ENCODE results near the gene SOD3.

SOD3 gene

GRCh38 chr4:24769571-24769970, 25.8 kb upstream of the SOD3 start:
- no peaks in the 10 kb centered on the region for H3K36me3 ChIP-seq (ENCODE audit: control insufficient read depth in 4 of 4, insufficient read depth in 4 of 4, low read length in 3 of 4)
- H3K27me3 ChIP-seq (replicated peaks in 2 of 5; ENCODE audit: control insufficient read depth in 4 of 5, insufficient read depth in 5 of 5, low read length in 4 of 5) = peaks cover 0 to 2% (median 0%) of the 10 kb centered on the region in 5 experiments
- H3K4me3 ChIP-seq (ENCODE audit: control insufficient read depth in 1 of 7, extremely low read depth in 1 of 7, insufficient read depth in 4 of 7, low read depth in 2 of 7, low read length in 6 of 7) = no peak overlapping the region
- no peak overlapping the region for H3K27ac ChIP-seq (ENCODE audit: insufficient read depth in 1 of 2, low read depth in 1 of 2, low read length in 2 of 2, poor library complexity in 1 of 2, severe bottlenecking in 2 of 2)
- 100% methylated on average over 2 of the region's 2 CpGs for WGBS (ENCODE audit: insufficient coverage)
- H3K9me3 ChIP-seq (ENCODE audit: control extremely low read depth in 1 of 5, control insufficient read depth in 4 of 5, insufficient read depth in 2 of 5, low read depth in 1 of 5, low read length in 4 of 5) = peaks cover 0 to 3% (median 0%) of the 10 kb centered on the region in 5 experiments
- ChIA-PET POLR2A (no interaction called here), CTCF (no interaction called here)
- peaks cover 0 to 4% (median 0%) of the 10 kb centered on the region in 4 experiments for H3K4me1 ChIP-seq (ENCODE audit: control extremely low read depth in 1 of 4, control insufficient read depth in 4 of 4, insufficient read depth in 4 of 4, low read length in 3 of 4)
- DNase-seq = no peak

- H3K4me3 ChIP-seq (ENCODE audit: control insufficient read depth in 1 of 7, extremely low read depth in 1 of 7, insufficient read depth in 4 of 7, low read depth in 2 of 7, low read length in 6 of 7) = no peak overlapping the region
- peaks cover 0 to 4% (median 0%) of the 10 kb centered on the region in 4 experiments for H3K4me1 ChIP-seq (ENCODE audit: control extremely low read depth in 1 of 4, control insufficient read depth in 4 of 4, insufficient read depth in 4 of 4, low read length in 3 of 4)
- no peak overlapping the region for H3K27ac ChIP-seq (ENCODE audit: insufficient read depth in 1 of 2, low read depth in 1 of 2, low read length in 2 of 2, poor library complexity in 1 of 2, severe bottlenecking in 2 of 2)
- H3K9me3 ChIP-seq (ENCODE audit: control extremely low read depth in 1 of 5, control insufficient read depth in 4 of 5, insufficient read depth in 2 of 5, low read depth in 1 of 5, low read length in 4 of 5) = peaks cover 0 to 3% (median 0%) of the 10 kb centered on the region in 5 experiments
- WGBS (ENCODE audit: insufficient coverage) = 69% methylated on average over 3 of the region's 3 CpGs
- peaks cover 0 to 2% (median 0%) of the 10 kb centered on the region in 5 experiments for H3K27me3 ChIP-seq (replicated peaks in 2 of 5; ENCODE audit: control insufficient read depth in 4 of 5, insufficient read depth in 5 of 5, low read length in 4 of 5)
- DNase-seq = peak in 2 of 3 donors; percentile 34 to 50
- ChIA-PET POLR2A (no interaction called here), CTCF (interaction anchor here (0.7 kb wide), 2 partner anchors 85 to 119 kb away, joined by 3 read pairs; no protein-coding TSS in a partner anchor)
- H3K36me3 ChIP-seq (ENCODE audit: control insufficient read depth in 4 of 4, insufficient read depth in 4 of 4, low read length in 3 of 4) = no peaks in the 10 kb centered on the region
Measured at GRCh38 chr4:24770032-24770584, 25.3 kb upstream of the SOD3 start.

- ChIA-PET CTCF (interaction anchor here (0.7 kb wide), 2 partner anchors 84 to 119 kb away, joined by 3 read pairs; no protein-coding TSS in a partner anchor), POLR2A (no interaction called here)
- no peak for DNase-seq
- Histone ChIP-seq H3K9me3 (ENCODE audit: control extremely low read depth in 1 of 5, control insufficient read depth in 4 of 5, insufficient read depth in 2 of 5, low read depth in 1 of 5, low read length in 4 of 5) (peaks cover 0 to 3% (median 0%) of the 10 kb centered on the region in 5 experiments), H3K4me3 (ENCODE audit: control insufficient read depth in 1 of 7, extremely low read depth in 1 of 7, insufficient read depth in 4 of 7, low read depth in 2 of 7, low read length in 6 of 7) (no peak overlapping the region), H3K27ac (ENCODE audit: insufficient read depth in 1 of 2, low read depth in 1 of 2, low read length in 2 of 2, poor library complexity in 1 of 2, severe bottlenecking in 2 of 2) (no peak overlapping the region), H3K36me3 (ENCODE audit: control insufficient read depth in 4 of 4, insufficient read depth in 4 of 4, low read length in 3 of 4) (no peaks in the 10 kb centered on the region), H3K4me1 (ENCODE audit: control extremely low read depth in 1 of 4, control insufficient read depth in 4 of 4, insufficient read depth in 4 of 4, low read length in 3 of 4) (peaks cover 0 to 4% (median 0%) of the 10 kb centered on the region in 4 experiments), H3K27me3 (replicated peaks in 2 of 5; ENCODE audit: control insufficient read depth in 4 of 5, insufficient read depth in 5 of 5, low read length in 4 of 5) (peaks cover 0 to 2% (median 0%) of the 10 kb centered on the region in 5 experiments)
- 100% methylated on average over 2 of the region's 4 CpGs for WGBS (ENCODE audit: insufficient coverage)
Measured at GRCh38 chr4:24770667-24771066, 24.7 kb upstream of the SOD3 start.

GRCh38 chr4:24771241-24771640, 24.1 kb upstream of the SOD3 start:
- 100% methylated on average over 4 of the region's 4 CpGs for WGBS (ENCODE audit: insufficient coverage)
- no peak overlapping the region for H3K4me3 ChIP-seq (ENCODE audit: control insufficient read depth in 1 of 7, extremely low read depth in 1 of 7, insufficient read depth in 4 of 7, low read depth in 2 of 7, low read length in 6 of 7)
- H3K36me3 ChIP-seq (ENCODE audit: control insufficient read depth in 4 of 4, insufficient read depth in 4 of 4, low read length in 3 of 4) = no peaks in the 10 kb centered on the region
- ChIA-PET CTCF (no interaction called here), POLR2A (no interaction called here)
- peaks cover 0 to 3% (median 0%) of the 10 kb centered on the region in 5 experiments for H3K9me3 ChIP-seq (ENCODE audit: control extremely low read depth in 1 of 5, control insufficient read depth in 4 of 5, insufficient read depth in 2 of 5, low read depth in 1 of 5, low read length in 4 of 5)
- DNase-seq = no peak
- peaks cover 0 to 4% (median 0%) of the 10 kb centered on the region in 4 experiments for H3K4me1 ChIP-seq (ENCODE audit: control extremely low read depth in 1 of 4, control insufficient read depth in 4 of 4, insufficient read depth in 4 of 4, low read length in 3 of 4)
- H3K27me3 ChIP-seq (replicated peaks in 2 of 5; ENCODE audit: control insufficient read depth in 4 of 5, insufficient read depth in 5 of 5, low read length in 4 of 5) = peaks cover 0 to 2% (median 0%) of the 10 kb centered on the region in 5 experiments
- no peak overlapping the region for H3K27ac ChIP-seq (ENCODE audit: insufficient read depth in 1 of 2, low read depth in 1 of 2, low read length in 2 of 2, poor library complexity in 1 of 2, severe bottlenecking in 2 of 2)

- Histone ChIP-seq H3K4me1 (ENCODE audit: control extremely low read depth in 1 of 4, control insufficient read depth in 4 of 4, insufficient read depth in 4 of 4, low read length in 3 of 4) (peaks cover 0 to 4% (median 0%) of the 10 kb centered on the region in 4 experiments), H3K27ac (ENCODE audit: insufficient read depth in 1 of 2, low read depth in 1 of 2, low read length in 2 of 2, poor library complexity in 1 of 2, severe bottlenecking in 2 of 2) (no peak overlapping the region), H3K36me3 (ENCODE audit: control insufficient read depth in 4 of 4, insufficient read depth in 4 of 4, low read length in 3 of 4) (no peaks in the 10 kb centered on the region), H3K4me3 (ENCODE audit: control insufficient read depth in 1 of 7, extremely low read depth in 1 of 7, insufficient read depth in 4 of 7, low read depth in 2 of 7, low read length in 6 of 7) (no peak overlapping the region), H3K27me3 (replicated peaks in 2 of 5; ENCODE audit: control insufficient read depth in 4 of 5, insufficient read depth in 5 of 5, low read length in 4 of 5) (peaks cover 0 to 2% (median 0%) of the 10 kb centered on the region in 5 experiments), H3K9me3 (ENCODE audit: control extremely low read depth in 1 of 5, control insufficient read depth in 4 of 5, insufficient read depth in 2 of 5, low read depth in 1 of 5, low read length in 4 of 5) (no peaks in the 10 kb centered on the region)
- ChIA-PET POLR2A (no interaction called here), CTCF (no interaction called here)
- DNase-seq = no peak
- WGBS (ENCODE audit: insufficient coverage) = 96% methylated on average over 5 of the region's 5 CpGs
Measured at GRCh38 chr4:24772061-24772705, 23.2 kb upstream of the SOD3 start.

GRCh38 chr4:24772952-24773351, 22.4 kb upstream of the SOD3 start:
- Histone ChIP-seq H3K4me1 (ENCODE audit: control extremely low read depth in 1 of 4, control insufficient read depth in 4 of 4, insufficient read depth in 4 of 4, low read length in 3 of 4) (peaks cover 0 to 4% (median 0%) of the 10 kb centered on the region in 4 experiments), H3K27me3 (replicated peaks in 2 of 5; ENCODE audit: control insufficient read depth in 4 of 5, insufficient read depth in 5 of 5, low read length in 4 of 5) (peaks cover 0 to 2% (median 0%) of the 10 kb centered on the region in 5 experiments), H3K27ac (ENCODE audit: insufficient read depth in 1 of 2, low read depth in 1 of 2, low read length in 2 of 2, poor library complexity in 1 of 2, severe bottlenecking in 2 of 2) (no peak overlapping the region), H3K9me3 (ENCODE audit: control extremely low read depth in 1 of 5, control insufficient read depth in 4 of 5, insufficient read depth in 2 of 5, low read depth in 1 of 5, low read length in 4 of 5) (no peaks in the 10 kb centered on the region), H3K36me3 (ENCODE audit: control insufficient read depth in 4 of 4, insufficient read depth in 4 of 4, low read length in 3 of 4) (no peaks in the 10 kb centered on the region), H3K4me3 (ENCODE audit: control insufficient read depth in 1 of 7, extremely low read depth in 1 of 7, insufficient read depth in 4 of 7, low read depth in 2 of 7, low read length in 6 of 7) (no peak overlapping the region)
- DNase-seq = no peak
- ChIA-PET POLR2A (no interaction called here), CTCF (no interaction called here)
- 100% methylated on average over 2 of the region's 6 CpGs for WGBS (ENCODE audit: insufficient coverage)

- peaks cover 0 to 2% (median 0%) of the 10 kb centered on the region in 5 experiments for H3K27me3 ChIP-seq (replicated peaks in 2 of 5; ENCODE audit: control insufficient read depth in 4 of 5, insufficient read depth in 5 of 5, low read length in 4 of 5)
- CTCF ChIA-PET = no interaction called here
- no peaks in the 10 kb centered on the region for H3K9me3 ChIP-seq (ENCODE audit: control extremely low read depth in 1 of 5, control insufficient read depth in 4 of 5, insufficient read depth in 2 of 5, low read depth in 1 of 5, low read length in 4 of 5)
- no CpG with 5 or more reads among the region's 2 CpGs for WGBS (ENCODE audit: insufficient coverage)
- DNase-seq = no peak
- H3K36me3 ChIP-seq (ENCODE audit: control insufficient read depth in 4 of 4, insufficient read depth in 4 of 4, low read length in 3 of 4) = no peaks in the 10 kb centered on the region
- POLR2A ChIA-PET = no interaction called here
- H3K4me3 ChIP-seq (ENCODE audit: control insufficient read depth in 1 of 7, extremely low read depth in 1 of 7, insufficient read depth in 4 of 7, low read depth in 2 of 7, low read length in 6 of 7) = no peak overlapping the region
- peaks cover 0 to 4% (median 0%) of the 10 kb centered on the region in 4 experiments for H3K4me1 ChIP-seq (ENCODE audit: control extremely low read depth in 1 of 4, control insufficient read depth in 4 of 4, insufficient read depth in 4 of 4, low read length in 3 of 4)
- no peak overlapping the region for H3K27ac ChIP-seq (ENCODE audit: insufficient read depth in 1 of 2, low read depth in 1 of 2, low read length in 2 of 2, poor library complexity in 1 of 2, severe bottlenecking in 2 of 2)
Measured at GRCh38 chr4:24774452-24774851, 20.9 kb upstream of the SOD3 start.

All from common myeloid progenitor, CD34-positive (primary cell).